Testis (tissue), 3 donors: Measurements from ENCODE around the gene KRTAP19-6. TPM values are rescaled to one million over a fixed set of nuclear protein-coding genes. Genes with fewer than 3 reads are reported as not detected.

Experiments used
- DNase-seq: peaks from one replicate; pipeline ENCODE4 v3.0.0-alpha.2; 2019
- H3K27ac ChIP-seq, 2 donors: fragments of 200-600 bp; sonication (generic); one replicate each; pipeline ENCODE4 v1.5.1; 2019
- H3K27me3 ChIP-seq: fragments of 200-600 bp; sonication (generic); one replicate; pipeline ENCODE4 v1.5.1; 2019
- H3K36me3 ChIP-seq: fragments of 200-600 bp; sonication (generic); one replicate; pipeline ENCODE4 v1.5.1; 2017; ENCODE audit warnings: low read depth; ENCODE audit errors: missing control alignments
- H3K4me1 ChIP-seq: fragments of 200-600 bp; sonication (generic); one replicate; pipeline ENCODE4 v1.5.1; 2019
- H3K4me3 ChIP-seq, 2 donors: fragments of 200-600 bp; sonication (generic); one replicate each; pipeline ENCODE4 v1.5.1; 2017 to 2019
- H3K9me3 ChIP-seq: fragments of 200-600 bp; sonication (generic); one replicate; pipeline ENCODE4 v1.5.1; 2017
- POLR2A ChIP-seq: fragments of 450-650 bp; IDR thresholded peaks from one replicate; pipeline ENCODE4 v1.6.1; 2017; ENCODE audit warnings: antibody characterized with exemption, mild to moderate bottlenecking, moderate library complexity
- WGBS, 2 donors: methylation state at CpG; one replicate each; pipeline ENCODE4 v1.1.5; 2018; 5-methylcytosine and 5-hydroxymethylcytosine counted together
- intact Hi-C: fragments of 100-400 bp; cut with DNase I; formaldehyde crosslinking; loops from one replicate; pipeline ENCODE4 v1.15.1; 2023; ENCODE audit warnings: low total_unique reads
- polyA plus RNA-seq: library from polyadenylated mRNA; stranded (reverse); fragments of 350-450 nt; fragmentation: Illumina TruSeq; extraction: RNeasy Lipid Tissue Mini Kit (QIAGEN cat#74804); gene quantifications from one replicate; pipeline ENCODE4 v1.2.3, GENCODE V29; 2014; ENCODE audit warnings: low read depth, low replicate concordance; ENCODE audit not compliant: insufficient read depth
- total RNA-seq, 2 donors: library from RNA; depleted of rRNA; stranded (reverse); fragments of >200 nt; gene quantifications; one replicate each; pipeline ENCODE4 v1.2.3, GENCODE V29; 2016
- TF ChIP-seq, protein P1 (sequence below), 3 experiments: fragments of 450-650 bp in 2 of 3; fragments of 200-600 bp in 1 of 3; sonication (generic) in 1 of 3; IDR thresholded peaks; one replicate each; pipeline ENCODE4 v1.5.1; 2016 to 2019; ENCODE audit warnings: antibody characterized with exemption in 3 of 3, mild to moderate bottlenecking in 2 of 3, moderate library complexity in 1 of 3

Gene KRTAP19-6
- total and polyA plus RNA-seq, 3 donors from 2014 or later: not detected

- no peak for DNase-seq
- Histone ChIP-seq H3K27me3 (no peaks in the 10 kb centered on the region), H3K4me3 (no peak overlapping the region), H3K9me3 (no peaks in the 10 kb centered on the region), H3K27ac (no peak overlapping the region), H3K36me3 (no peaks in the 10 kb centered on the region), H3K4me1 (no peaks in the 10 kb centered on the region)
- TF ChIP-seq POLR2A: no peak
- TF ChIP-seq, protein P1, sequence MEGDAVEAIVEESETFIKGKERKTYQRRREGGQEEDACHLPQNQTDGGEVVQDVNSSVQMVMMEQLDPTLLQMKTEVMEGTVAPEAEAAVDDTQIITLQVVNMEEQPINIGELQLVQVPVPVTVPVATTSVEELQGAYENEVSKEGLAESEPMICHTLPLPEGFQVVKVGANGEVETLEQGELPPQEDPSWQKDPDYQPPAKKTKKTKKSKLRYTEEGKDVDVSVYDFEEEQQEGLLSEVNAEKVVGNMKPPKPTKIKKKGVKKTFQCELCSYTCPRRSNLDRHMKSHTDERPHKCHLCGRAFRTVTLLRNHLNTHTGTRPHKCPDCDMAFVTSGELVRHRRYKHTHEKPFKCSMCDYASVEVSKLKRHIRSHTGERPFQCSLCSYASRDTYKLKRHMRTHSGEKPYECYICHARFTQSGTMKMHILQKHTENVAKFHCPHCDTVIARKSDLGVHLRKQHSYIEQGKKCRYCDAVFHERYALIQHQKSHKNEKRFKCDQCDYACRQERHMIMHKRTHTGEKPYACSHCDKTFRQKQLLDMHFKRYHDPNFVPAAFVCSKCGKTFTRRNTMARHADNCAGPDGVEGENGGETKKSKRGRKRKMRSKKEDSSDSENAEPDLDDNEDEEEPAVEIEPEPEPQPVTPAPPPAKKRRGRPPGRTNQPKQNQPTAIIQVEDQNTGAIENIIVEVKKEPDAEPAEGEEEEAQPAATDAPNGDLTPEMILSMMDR (IDR thresholded peaks at IDR 0.05): no peak
- intact Hi-C loops: no loop called here
These were observed 36.1 kb upstream of the KRTAP19-6 start for GRCh38 chr21:30577766-30578165.

DNA sequence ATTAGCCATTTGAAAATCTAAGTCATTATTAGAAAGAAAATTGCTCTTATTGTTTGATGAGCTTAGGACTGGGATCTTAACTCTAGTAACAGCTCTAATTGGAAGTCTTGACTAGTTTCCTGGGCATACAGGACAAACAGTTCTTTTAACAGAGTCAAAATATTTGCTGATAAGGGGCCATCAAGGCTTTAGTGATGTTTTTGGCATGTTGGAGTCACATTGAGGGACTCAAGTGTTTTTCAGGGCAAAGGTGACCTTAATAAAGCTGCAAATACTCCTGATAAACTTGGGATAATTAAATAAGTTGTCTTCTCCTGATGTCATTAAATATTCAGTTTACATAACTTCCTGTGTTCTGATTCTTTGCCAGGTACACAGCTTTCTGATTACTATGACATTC, 26.0 kb upstream of the KRTAP19-6 start:
- no peak for DNase-seq
- Histone ChIP-seq H3K36me3 (no peaks in the 10 kb centered on the region), H3K4me3 (no peak overlapping the region), H3K9me3 (no peaks in the 10 kb centered on the region), H3K27me3 (no peaks in the 10 kb centered on the region), H3K27ac (no peak overlapping the region), H3K4me1 (no peaks in the 10 kb centered on the region)
- intact Hi-C loops: no loop called here
- TF ChIP-seq POLR2A: no peak
- TF ChIP-seq, protein P1 (IDR thresholded peaks at IDR 0.05): no peak

DNA sequence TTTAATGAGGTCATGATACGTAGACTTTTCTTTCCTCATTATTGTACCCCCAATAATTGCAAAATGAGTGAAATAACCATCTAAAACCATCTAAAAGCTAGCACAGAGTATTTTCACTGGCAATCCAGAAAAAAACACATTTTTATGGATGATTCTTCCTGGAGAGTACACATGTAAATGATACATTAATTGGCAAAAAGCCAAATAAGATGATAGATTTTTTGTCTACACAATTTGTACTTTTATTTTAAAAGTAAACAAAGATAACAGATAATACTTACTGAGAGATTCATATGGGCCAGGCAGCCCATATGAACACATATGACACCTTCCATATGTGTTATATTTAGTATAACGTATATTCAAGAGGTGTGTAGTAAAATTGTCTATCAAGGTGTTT, 22.0 kb upstream of the KRTAP19-6 start:
- Histone ChIP-seq H3K4me1 (no peaks in the 10 kb centered on the region), H3K4me3 (no peak overlapping the region), H3K27me3 (no peaks in the 10 kb centered on the region), H3K27ac (no peak overlapping the region), H3K36me3 (no peaks in the 10 kb centered on the region), H3K9me3 (no peaks in the 10 kb centered on the region)
- 79 to 95% methylated on average over 2 of the region's 2 CpGs for WGBS, 2 donors
- no peak for DNase-seq
- TF ChIP-seq POLR2A: no peak
- TF ChIP-seq, protein P1 (IDR thresholded peaks at IDR 0.05): no peak
- intact Hi-C loops: no loop called here

- no peak for TF ChIP-seq POLR2A
- TF ChIP-seq, protein P1 (IDR thresholded peaks at IDR 0.05): no peak
- intact Hi-C loops: no loop called here
- 55 to 61% methylated on average over 6 of the region's 6 CpGs for WGBS, 2 donors
These were observed 21.4 kb upstream of the KRTAP19-6 start for GRCh38 chr21:30563072-30563471.

GRCh38 chr21:30561957-30562356, 20.3 kb upstream of the KRTAP19-6 start:
- intact Hi-C loops: no loop called here
- no peaks in the 10 kb centered on the region for H3K27me3 ChIP-seq
- H3K27ac ChIP-seq: no peak overlapping the region
- no peak overlapping the region for H3K4me3 ChIP-seq
- no peaks in the 10 kb centered on the region for H3K36me3 ChIP-seq
- 58 to 72% methylated on average over 2 of the region's 2 CpGs for WGBS, 2 donors
- no peaks in the 10 kb centered on the region for H3K4me1 ChIP-seq
- DNase-seq: no peak
- TF ChIP-seq, protein P1 (IDR thresholded peaks at IDR 0.05): no peak
- no peak for TF ChIP-seq POLR2A
- no peaks in the 10 kb centered on the region for H3K9me3 ChIP-seq

More at GRCh38 chr21:30563072-30563471, 21.4 kb upstream of the KRTAP19-6 start:
- Histone ChIP-seq H3K36me3 (no peaks in the 10 kb centered on the region), H3K4me1 (no peaks in the 10 kb centered on the region), H3K4me3 (no peak overlapping the region), H3K27me3 (no peaks in the 10 kb centered on the region), H3K9me3 (no peaks in the 10 kb centered on the region), H3K27ac (no peak overlapping the region)
- no peak for DNase-seq
